Epithelial cell of proximal tubule (primary cell): ENCODE results near the gene TSPAN31. TPM values are rescaled to one million over a fixed set of nuclear protein-coding genes. Genes with fewer than 3 reads are reported as not detected.

Source experiments
- DNase-seq: peaks from one replicate; pipeline ENCODE4 v3.0.0-alpha.2; 2011; ENCODE audit warnings: low read depth
- H3K4me3 ChIP-seq: 2 replicates; pipeline ENCODE4 v1.5.1; 2011; ENCODE audit warnings: low read depth, mild to moderate bottlenecking, low read length
- CTCF ChIP-seq: conservative IDR thresholded peaks from 2 replicates; pipeline ENCODE4 v1.5.1; 2012; ENCODE audit warnings: low read depth, mild to moderate bottlenecking, low read length
- total RNA-seq: library from RNA; depleted of rRNA; stranded (reverse); fragments of >200 nt; gene quantifications from 2 replicates; pipeline ENCODE4 v1.2.3, GENCODE V29; 2015

Gene TSPAN31
- total RNA-seq, 1 donor from 2014 or later: 40.4 TPM

- H3K4me3 ChIP-seq: peak overlapping the region; percentile 79
- DNase-seq: no peak
- TF ChIP-seq CTCF: no peak
These were observed 1.1 kb upstream of the TSPAN31 start for GRCh38 chr12:57743769-57744168.

DNA sequence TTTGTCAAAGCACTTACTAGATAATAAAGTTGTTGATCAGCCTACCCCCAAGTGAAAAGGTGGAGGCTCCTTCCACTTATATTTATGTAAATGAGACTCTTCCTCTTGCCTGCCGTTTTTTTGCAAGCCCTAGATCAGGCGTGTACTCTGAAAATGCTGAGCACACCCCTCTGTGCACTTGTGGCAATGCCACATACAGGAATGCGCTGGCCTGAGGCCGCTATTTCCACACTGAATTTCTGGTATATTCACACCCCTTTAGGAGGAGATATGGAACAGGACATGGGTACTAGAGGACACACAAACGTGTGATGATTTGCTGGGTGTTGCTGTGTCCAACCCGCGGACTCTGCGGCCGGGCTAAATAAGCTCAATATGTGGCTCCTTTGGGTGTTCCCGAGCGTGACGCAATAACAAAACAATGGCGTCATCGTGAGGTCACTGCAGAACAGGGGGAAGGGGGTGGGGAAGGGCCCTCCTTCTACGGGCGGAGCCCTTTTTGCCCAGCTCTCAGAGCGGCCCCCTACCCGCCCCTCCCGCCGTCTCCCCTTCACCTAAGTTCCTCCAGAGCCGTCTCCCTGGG lies 554 bp upstream of the TSPAN31 start:
- no peak for DNase-seq
- H3K4me3 ChIP-seq: peak overlapping the region; percentile 79
- TF ChIP-seq CTCF: no peak

DNA sequence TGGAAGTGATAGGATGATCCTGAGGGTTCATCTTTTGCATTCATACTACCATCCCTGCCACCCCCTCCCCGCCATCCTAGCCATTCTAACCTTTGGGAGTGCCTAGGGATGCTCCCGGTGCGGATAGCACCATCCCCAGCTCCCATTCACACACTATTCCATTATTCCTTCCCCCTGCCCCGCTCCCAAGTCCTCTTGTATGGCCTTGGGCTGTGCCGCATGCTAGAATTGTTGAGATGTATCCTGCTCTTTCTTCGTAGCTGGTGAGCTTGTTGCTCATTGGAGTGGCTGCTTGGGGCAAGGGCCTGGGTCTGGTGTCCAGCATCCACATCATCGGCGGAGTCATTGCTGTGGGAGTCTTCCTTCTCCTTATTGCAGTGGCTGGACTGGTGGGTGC lies 644 bp downstream of the TSPAN31 start:
- no peak for TF ChIP-seq CTCF
- peak overlapping the region; percentile 79 for H3K4me3 ChIP-seq
- no peak for DNase-seq

- no peak for TF ChIP-seq CTCF
- H3K4me3 ChIP-seq: peak overlapping the region; percentile 79
These were observed 1.2 kb downstream of the TSPAN31 start for GRCh38 chr12:57746025-57746424.

DNA sequence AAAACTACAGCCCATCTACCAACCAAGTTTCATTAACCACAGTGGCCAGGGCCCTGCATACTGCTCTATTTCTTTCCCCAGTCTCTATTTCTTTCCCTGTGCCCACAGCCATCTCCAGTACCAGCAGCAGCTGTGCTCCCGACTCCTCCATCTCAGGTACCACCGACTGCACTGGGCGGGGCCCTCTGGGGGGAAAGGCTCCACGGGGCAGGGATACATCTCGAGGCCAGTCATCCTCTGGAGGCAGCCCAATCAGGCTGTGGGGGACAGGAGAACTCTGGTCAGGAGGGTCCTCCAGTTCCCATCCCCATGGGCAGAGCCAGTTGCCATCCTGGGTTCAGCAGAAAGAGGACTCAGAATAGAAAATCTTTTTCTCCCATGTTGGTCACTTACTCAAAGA lies 4.2 kb downstream of the TSPAN31 start:
- no peak for TF ChIP-seq CTCF
- H3K4me3 ChIP-seq: no peak overlapping the region

More at GRCh38 chr12:57746025-57746424, 1.2 kb downstream of the TSPAN31 start:
- no peak for DNase-seq

DNA sequence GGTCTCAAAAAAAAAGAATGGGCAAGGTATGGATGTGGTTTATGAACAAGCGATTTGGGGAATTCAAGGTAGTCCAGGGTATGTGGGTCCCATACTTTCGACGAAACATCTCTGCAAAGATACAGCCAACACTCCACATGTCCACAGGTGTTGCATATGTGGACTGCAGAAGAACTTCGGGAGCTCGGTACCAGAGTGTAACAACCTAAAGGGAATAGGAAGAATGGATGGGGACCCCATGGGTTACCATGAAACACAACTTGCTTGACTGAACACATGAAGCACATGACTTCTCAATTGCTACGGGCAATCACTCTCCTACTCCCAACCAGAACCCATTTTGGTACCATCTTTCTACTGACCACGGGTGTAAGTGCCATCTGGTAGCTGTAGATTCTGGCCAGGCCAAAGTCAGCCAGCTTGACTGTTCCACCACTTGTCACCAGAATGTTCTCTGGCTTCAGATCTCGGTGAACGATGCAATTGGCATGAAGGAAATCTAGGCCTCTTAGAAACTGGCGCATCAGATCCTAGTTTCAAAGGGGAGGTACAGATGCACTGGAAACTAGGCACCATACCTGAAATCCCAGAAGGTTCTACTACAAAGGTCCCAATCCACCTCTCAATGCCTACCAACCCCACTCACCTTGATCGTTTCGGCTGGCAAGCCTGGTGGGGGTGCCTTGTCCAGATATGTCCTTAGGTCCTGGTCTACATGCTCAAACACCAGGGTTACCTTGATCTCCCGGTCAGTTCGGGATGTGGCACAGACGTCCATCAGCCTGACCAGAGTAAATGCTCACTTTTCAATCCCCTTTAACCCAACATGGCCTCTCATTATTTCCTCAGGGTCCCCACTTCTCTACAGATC lies 6.0 kb downstream of the TSPAN31 start:
- no peak for DNase-seq
- H3K4me3 ChIP-seq: peak overlapping the region; percentile 82
- no peak for TF ChIP-seq CTCF

More for the DNA sequence above, 4.2 kb downstream of the TSPAN31 start:
- no peak for DNase-seq
